C4-2B (cell line): ENCODE data around the gene CASZ1.

ENCODE experiments used
- H3K27ac ChIP-seq: fragments of 450-650 bp; 2 replicates; pipeline ENCODE4 v1.5.1; 2017
- ZFX ChIP-seq: fragments of 450-650 bp; IDR thresholded peaks from 2 replicates; pipeline ENCODE4 v1.6.1; 2017
- TF ChIP-seq, protein P1 (sequence below): fragments of 450-650 bp; conservative IDR thresholded peaks from 2 replicates; pipeline ENCODE4 v1.5.1; 2017; ENCODE audit warnings: mild to moderate bottlenecking

CASZ1 gene

DNA sequence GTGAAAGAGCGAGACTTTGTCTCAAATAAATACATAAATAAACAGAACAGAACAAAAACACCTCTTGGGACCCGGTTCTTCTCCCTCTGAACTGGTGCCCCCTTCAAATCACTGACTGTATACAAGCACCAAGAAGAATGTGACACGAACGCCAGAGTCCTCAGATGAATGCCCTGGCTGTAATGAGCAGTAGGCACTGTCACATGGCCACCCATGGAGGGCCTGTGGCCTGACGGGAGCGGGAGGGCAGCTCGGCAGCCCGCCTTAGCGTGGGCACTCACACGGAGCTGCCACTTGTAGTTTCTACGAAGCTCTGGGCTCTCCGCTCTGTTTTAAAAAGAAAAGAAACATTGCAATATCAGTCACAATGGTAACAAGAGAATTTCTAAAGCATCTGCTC, 175.7 kb downstream of the CASZ1 start:
- H3K27ac ChIP-seq: no peak overlapping the region
- TF ChIP-seq, protein P1, sequence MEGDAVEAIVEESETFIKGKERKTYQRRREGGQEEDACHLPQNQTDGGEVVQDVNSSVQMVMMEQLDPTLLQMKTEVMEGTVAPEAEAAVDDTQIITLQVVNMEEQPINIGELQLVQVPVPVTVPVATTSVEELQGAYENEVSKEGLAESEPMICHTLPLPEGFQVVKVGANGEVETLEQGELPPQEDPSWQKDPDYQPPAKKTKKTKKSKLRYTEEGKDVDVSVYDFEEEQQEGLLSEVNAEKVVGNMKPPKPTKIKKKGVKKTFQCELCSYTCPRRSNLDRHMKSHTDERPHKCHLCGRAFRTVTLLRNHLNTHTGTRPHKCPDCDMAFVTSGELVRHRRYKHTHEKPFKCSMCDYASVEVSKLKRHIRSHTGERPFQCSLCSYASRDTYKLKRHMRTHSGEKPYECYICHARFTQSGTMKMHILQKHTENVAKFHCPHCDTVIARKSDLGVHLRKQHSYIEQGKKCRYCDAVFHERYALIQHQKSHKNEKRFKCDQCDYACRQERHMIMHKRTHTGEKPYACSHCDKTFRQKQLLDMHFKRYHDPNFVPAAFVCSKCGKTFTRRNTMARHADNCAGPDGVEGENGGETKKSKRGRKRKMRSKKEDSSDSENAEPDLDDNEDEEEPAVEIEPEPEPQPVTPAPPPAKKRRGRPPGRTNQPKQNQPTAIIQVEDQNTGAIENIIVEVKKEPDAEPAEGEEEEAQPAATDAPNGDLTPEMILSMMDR: no peak
- no peak for TF ChIP-seq ZFX

DNA sequence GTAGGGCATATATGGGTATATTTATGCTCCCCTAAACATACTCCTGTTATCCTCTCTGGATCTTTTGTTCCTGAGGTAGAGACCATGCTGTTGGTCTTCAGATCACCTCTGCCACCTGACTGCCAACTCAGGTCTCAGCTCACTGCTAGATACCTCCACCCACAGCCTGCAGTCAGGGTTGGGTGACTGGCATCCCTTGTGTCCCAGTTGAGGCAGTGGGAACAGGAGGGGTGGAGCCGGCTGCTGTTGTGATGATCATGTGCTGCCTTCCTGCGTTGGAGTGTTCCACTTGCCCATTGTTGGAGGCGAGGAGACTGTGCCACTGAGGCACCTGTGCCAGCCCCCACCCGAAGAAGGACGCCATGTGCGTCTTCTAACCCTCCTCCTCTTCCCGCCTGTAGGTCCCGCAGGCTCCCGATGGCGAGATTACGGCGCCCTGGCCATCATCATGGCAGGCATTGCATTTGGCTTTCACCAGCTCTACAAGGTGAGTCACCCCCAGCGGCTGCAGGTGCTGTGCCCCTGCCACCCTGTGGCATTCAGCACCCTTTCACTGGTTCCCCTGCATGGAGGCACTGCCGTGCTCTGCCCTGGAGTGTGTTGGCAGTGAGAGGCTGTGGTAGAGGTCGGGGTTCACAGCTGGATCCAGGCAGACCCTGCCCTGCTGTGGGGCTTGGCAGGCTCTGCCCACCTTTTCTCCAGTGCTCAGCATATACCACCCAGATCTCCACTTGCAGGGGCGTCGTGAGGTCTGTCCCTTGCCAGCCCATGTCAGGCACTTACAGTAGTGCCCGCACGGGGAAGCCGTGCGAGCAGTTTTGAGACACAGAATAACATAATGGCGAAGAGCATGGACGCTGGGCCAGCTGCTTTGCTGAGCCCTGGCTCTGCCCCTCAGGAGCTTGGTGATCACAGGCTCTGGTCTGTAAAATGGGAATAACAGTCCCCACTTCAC, 178.2 kb downstream of the CASZ1 start:
- H3K27ac ChIP-seq: no peak overlapping the region
- TF ChIP-seq ZFX: no peak
- TF ChIP-seq, protein P1: no peak

DNA sequence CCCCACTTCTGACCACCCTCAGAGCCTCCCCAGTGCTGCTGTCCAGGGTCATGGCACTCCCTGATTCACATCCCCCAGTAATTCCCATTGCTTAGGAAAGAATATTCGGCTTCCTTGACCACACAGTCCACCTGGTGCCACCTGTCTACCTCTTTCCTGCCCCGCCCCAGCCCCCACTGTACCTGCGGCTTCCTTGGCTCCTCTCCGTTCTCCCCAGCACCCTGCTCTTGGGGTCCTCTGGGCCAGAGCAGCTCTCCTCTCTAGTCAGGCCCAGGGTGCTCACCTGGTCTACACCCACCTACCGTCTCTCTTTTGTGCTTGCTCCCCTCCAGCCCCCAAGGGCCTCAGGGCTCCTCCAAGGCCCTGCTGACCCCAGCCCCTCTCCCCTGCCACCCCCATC, 179.1 kb downstream of the CASZ1 start:
- TF ChIP-seq, protein P1: no peak
- TF ChIP-seq ZFX: no peak

DNA sequence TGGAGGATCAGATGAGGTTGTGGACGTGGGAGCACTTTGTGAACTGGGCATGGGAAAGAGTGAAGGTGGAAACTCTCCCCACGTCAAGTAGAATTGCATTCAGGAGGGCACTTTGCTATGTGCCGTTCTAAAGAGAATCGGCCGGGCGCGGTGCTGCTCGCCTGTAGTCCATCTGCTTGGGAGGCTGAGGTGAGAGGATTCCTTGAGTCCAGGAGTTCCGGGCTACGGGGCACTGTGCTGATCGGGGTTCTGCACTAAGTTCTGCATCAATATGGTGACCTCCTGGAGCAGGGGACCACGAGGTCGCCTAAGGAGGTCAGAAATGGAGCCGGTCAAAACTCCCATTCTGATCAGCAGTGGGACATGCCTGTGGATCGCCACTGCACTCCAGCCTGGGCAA, 179.8 kb downstream of the CASZ1 start:
- no peak overlapping the region for H3K27ac ChIP-seq
- TF ChIP-seq, protein P1: no peak
- TF ChIP-seq ZFX: no peak

More for the DNA sequence above, 179.1 kb downstream of the CASZ1 start:
- no peak overlapping the region for H3K27ac ChIP-seq

DNA sequence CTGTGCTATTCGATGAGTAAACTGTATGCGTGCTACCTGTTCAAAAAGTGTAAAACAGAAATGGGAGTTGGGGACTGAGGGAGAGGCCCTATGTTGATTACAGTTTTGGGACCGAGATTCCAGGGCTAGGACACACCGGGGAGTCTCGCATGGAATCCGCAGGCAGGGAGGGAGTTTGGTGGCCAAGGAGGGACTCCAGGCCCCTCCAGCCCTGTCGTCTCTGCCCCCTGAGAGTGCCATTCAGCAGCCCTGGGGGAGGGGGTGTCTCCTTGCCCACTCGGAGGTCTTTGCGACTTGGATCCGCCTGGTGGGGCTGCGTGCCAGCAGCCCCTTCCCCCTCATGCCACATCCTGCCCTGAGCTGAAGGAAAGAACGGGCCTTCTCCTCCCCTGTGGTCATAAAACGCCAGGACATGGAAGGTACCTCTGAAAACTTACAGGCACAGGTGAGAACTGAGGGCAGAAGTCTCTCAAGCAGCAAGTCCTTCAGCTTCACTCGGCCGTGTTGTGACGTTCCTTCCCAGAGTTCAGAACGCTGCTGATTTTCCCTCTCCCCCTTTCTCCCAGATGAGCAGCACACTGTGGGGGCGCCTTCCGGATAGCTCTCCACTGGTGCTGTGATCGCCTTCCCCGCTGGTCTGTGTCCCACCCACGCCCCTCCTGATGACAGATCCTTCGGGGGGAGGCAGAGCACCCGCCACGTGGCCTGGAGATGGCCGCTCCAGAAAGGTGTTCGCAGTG, 180.3 kb downstream of the CASZ1 start:
- no peak for TF ChIP-seq ZFX
- TF ChIP-seq, protein P1: no peak
- H3K27ac ChIP-seq: no peak overlapping the region

DNA sequence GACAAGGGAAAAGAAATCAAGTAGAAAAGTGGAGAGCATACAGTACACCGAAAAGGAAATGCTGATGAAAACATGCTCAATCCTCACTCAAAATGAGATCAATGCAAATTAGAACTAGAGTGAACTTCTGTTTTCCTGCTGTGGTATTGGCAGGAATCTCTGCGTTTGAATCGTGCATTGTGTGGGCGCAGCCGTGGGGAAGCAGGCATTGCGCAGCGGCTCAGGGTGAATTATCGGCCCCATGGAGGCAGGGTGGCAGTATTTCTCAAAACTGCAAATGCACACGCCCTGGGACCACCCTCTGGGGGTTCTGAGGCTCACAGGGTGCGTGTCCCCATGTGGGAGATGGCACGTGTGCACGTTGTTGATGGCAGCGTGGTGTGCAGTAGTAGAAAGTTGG, 181.1 kb downstream of the CASZ1 start:
- TF ChIP-seq, protein P1: no peak
- TF ChIP-seq ZFX: no peak
- H3K27ac ChIP-seq: no peak overlapping the region
